ENCODE measurements around the gene MRPL23. TPM values are rescaled to one million over a fixed set of nuclear protein-coding genes. Genes with fewer than 3 reads are reported as not detected.

Gene MRPL23
- total RNA-seq, 1 donor from 2014 or later = 59.2 TPM

DNA sequence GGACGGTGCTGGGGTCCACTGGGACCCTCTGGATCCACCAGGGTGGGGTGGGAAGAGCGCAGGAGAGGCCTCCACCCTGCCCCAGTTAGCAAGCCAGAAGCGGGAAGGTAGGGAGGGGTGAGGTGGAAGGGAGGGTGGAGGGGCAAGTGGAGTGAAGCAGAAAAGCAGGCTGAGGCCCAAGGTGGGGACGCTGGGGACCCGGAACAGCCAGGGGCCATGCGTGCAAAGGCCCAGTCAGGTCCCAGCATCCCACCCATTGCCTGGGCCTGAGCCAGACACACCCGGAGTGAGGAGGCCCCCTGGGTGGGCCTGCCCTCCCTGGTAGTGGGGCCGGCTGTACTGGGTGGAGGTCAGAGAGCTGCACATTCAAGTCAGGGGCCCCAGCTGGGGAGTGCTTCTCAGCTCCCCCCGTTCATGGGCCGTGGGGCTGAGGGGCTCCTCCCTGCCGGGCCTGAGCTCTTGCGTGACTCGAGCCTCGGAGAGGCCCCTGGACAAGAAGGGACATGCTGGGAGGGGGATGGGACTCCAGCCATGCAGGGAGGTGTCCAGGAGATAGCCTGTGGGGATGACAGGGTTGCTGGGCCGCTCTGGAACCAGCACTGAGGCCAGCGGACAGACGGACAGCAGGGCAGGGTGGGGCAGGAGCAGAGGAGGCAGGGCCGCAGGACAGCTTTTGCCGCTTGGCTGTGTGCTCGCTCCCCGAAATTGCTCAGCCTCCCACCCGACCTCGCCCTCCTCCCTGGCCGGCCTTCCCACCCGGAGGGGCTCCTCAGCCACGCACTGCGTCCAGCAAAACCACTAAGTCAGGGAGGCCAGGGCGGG is 19.9 kb upstream of the MRPL23 start:
- no peak for ATAC-seq
- DNase-seq = no peak
- Histone ChIP-seq H3K27me3 (ENCODE audit: low read depth) (no peaks in the 10 kb centered on the region), H3K4me3 (no peak overlapping the region), H3K36me3 (no peaks in the 10 kb centered on the region), H3K27ac (no peak overlapping the region), H3K4me1 (no peaks in the 10 kb centered on the region), H3K9me3 (no peaks in the 10 kb centered on the region)
- intact Hi-C loops (cut with DNase I) = no loop called here
- TF ChIP-seq, protein P1, sequence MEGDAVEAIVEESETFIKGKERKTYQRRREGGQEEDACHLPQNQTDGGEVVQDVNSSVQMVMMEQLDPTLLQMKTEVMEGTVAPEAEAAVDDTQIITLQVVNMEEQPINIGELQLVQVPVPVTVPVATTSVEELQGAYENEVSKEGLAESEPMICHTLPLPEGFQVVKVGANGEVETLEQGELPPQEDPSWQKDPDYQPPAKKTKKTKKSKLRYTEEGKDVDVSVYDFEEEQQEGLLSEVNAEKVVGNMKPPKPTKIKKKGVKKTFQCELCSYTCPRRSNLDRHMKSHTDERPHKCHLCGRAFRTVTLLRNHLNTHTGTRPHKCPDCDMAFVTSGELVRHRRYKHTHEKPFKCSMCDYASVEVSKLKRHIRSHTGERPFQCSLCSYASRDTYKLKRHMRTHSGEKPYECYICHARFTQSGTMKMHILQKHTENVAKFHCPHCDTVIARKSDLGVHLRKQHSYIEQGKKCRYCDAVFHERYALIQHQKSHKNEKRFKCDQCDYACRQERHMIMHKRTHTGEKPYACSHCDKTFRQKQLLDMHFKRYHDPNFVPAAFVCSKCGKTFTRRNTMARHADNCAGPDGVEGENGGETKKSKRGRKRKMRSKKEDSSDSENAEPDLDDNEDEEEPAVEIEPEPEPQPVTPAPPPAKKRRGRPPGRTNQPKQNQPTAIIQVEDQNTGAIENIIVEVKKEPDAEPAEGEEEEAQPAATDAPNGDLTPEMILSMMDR (IDR thresholded peaks at IDR 0.05) = no peak

- Histone ChIP-seq H3K4me3 (no peak overlapping the region), H3K4me1 (no peaks in the 10 kb centered on the region), H3K36me3 (no peaks in the 10 kb centered on the region), H3K27ac (no peak overlapping the region), H3K27me3 (ENCODE audit: low read depth) (no peaks in the 10 kb centered on the region), H3K9me3 (no peaks in the 10 kb centered on the region)
- TF ChIP-seq, protein P1 (IDR thresholded peaks at IDR 0.05) = no peak
- ATAC-seq (no peak), DNase-seq (no peak)
- intact Hi-C loops (cut with DNase I) = no loop called here
These were observed 19.2 kb upstream of the MRPL23 start for GRCh38 chr11:1927848-1928469.

GRCh38 chr11:1928470-1928890 is 18.7 kb upstream of the MRPL23 start:
- ATAC-seq = no peak

DNA sequence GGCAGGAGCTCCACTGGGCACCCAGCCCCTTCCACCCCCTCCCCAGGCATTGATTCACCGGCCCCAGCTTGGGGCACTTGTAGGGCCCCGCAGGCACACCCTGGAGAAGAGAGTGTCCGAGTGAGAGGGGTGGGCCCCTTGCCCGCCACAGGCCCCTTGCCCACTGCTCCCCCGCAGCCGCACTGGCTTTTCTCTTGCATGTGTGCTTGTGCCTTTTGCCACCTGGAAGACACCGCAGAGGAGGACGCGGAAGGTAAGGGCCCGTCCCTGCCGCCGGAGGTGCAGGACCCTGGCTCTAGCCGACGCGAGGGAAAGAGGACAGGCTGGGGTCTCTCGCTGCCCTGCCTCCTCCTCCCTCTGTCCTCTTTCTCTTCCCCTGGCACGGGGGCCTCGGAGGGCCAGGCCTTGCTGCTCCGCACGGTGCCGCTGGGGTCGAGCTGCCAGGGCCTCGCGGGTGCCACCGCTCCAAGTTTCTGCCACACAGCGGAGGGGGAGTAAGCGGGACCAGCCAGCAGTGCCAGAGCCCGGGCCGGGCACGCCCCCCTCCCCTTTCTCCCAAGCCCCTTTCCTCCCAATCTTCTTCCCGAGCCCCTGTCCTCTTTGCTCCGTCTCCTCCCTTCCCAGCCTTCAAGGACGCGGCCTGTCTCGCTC is 18.1 kb upstream of the MRPL23 start:
- no peaks in the 10 kb centered on the region for H3K27me3 ChIP-seq (ENCODE audit: low read depth)
- DNase-seq (no peak), ATAC-seq (no peak)
- no peak overlapping the region for H3K27ac ChIP-seq
- H3K4me3 ChIP-seq = no peak overlapping the region
- intact Hi-C loops (cut with DNase I) = no loop called here
- no peaks in the 10 kb centered on the region for H3K4me1 ChIP-seq
- TF ChIP-seq, protein P1 (IDR thresholded peaks at IDR 0.05) = no peak
- H3K36me3 ChIP-seq = no peaks in the 10 kb centered on the region
- no peaks in the 10 kb centered on the region for H3K9me3 ChIP-seq

More at GRCh38 chr11:1928470-1928890, 18.7 kb upstream of the MRPL23 start:
- no peaks in the 10 kb centered on the region for H3K9me3 ChIP-seq
- no peaks in the 10 kb centered on the region for H3K4me1 ChIP-seq
- no peaks in the 10 kb centered on the region for H3K36me3 ChIP-seq
- no peak overlapping the region for H3K27ac ChIP-seq
- no peak overlapping the region for H3K4me3 ChIP-seq
- no peak for DNase-seq
- H3K27me3 ChIP-seq (ENCODE audit: low read depth) = no peaks in the 10 kb centered on the region
- intact Hi-C loops (cut with DNase I) = no loop called here
- TF ChIP-seq, protein P1 (IDR thresholded peaks at IDR 0.05) = no peak

- Histone ChIP-seq H3K27me3 (ENCODE audit: low read depth) (no peaks in the 10 kb centered on the region), H3K9me3 (no peaks in the 10 kb centered on the region), H3K27ac (no peak overlapping the region), H3K36me3 (no peaks in the 10 kb centered on the region), H3K4me1 (no peaks in the 10 kb centered on the region), H3K4me3 (no peak overlapping the region)
- intact Hi-C loops (cut with DNase I) = no loop called here
- ATAC-seq (no peak), DNase-seq (peak; percentile 29)
- TF ChIP-seq, protein P1 (IDR thresholded peaks at IDR 0.05) = no peak
These were observed 17.3 kb upstream of the MRPL23 start for GRCh38 chr11:1929621-1930461.

All from lower lobe of right lung (tissue), 2 donors.